MV-4-11 (cell line): ENCODE results near the gene CCDC178.

Source experiments
- DNase-seq: peaks from one replicate; lab custom pipeline; 2025; lab: John Stamatoyannopoulos, UW

Gene CCDC178

DNA sequence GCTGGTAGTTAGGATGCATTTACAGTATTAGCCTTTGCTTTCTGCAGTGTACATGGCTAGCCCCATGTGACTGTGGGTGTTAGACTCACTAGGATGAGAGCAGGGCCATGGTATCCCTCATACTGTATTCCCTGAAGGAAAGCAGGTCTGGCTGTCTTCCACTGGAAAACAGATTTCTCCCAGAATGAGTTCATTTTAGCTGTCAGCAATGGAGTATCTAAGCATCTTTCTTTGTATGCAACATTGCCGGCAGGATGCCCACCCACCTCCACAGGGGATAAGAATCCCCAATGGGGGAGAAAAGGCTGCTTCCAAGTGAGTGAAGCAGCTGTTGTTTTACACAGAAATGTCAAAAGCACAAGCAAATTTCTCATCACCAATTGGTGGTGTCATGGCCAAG is 525.0 kb downstream of the CCDC178 start:
- DNase-seq = no peak

DNA sequence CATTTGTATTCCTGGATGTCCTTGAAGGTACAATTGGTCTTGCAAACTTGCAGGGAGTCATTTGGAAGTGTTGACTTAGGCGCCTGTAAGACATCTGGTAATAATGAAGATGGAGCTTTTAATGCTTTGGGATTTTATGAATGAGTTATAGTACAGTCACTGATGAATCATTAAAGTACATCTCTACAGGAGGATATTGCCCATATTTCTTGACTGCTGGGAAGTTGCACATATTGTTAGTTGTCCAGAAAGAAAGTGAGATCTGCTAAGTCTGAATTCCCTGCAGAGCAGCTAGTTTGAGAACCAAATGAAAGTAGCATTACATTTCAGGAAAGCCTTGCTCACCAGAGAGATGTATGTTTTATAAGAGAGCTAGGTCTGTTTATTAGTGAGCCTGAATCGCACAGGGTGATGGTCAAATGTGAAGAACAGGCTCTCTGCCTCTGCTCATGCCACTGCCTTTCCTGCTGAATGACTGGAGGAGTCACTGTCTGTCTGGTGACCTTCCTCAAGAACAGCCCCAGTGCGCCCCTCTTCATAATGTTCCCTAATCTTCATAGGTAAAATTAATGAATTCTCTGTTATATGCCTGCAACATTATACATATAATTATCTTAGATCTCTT is 528.7 kb downstream of the CCDC178 start:
- no peak for DNase-seq

DNA sequence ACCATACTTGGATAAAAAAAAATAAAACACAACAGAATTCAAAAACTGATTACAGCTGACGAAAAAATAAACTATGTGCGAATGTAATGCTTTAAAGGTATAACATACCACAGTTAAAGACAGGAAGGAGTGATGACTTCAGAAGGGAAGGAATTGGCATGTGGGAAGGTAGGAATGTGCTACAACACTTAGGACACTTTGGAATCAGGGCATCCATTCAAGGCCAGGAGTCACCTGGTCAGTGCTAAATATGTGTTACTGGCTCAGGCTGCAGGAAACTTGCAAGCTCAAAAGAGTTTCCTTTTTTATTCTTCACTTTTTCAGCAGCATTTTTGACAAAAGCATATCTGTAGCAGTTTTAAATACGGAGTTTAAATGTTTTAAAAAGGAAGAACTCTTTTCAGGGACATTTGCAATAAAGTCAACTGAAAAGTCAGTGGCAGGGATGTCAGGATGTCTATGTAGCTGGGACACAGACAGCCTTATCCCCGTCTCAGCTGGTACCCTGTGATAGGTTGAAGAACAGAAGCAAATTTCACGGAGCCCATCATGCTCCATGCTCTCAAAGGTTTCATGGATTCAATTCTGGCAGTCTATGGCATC is 529.7 kb downstream of the CCDC178 start:
- DNase-seq = no peak

DNA sequence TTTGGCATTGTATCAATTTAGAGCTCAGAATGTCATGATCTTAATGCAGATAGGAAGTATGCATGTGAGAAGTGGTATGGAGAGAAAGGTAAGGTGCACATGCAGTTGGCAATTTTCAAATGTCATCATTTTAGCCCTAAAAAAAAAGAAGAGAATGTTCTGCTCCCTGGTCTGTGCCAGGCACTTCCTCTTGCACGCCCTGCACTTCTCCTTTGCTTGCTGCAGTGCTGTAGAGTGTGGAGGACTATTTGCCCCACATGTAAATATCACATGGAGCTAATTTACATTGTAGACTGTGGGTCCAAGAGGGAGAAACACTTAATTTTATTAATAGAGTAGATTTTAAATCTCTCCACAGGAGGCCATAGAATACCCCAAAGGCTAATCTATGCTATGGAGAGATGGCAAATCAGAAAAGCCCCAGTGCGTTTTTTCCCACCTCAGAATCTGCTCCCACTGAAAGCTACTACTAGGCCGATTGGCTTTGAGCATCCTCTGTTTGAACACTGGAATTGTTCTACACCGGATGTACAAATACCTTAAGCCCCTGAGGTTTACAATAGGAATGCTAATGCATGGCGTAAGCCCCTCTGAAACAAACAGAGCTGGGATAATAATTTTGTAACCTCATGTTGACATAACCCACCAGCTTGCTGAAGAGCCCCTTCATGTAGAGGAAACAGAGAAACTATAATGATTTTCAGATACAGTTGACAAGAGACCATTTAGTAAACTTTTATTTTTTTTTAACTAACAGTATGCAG is 530.5 kb downstream of the CCDC178 start:
- DNase-seq = peak; percentile 38

DNA sequence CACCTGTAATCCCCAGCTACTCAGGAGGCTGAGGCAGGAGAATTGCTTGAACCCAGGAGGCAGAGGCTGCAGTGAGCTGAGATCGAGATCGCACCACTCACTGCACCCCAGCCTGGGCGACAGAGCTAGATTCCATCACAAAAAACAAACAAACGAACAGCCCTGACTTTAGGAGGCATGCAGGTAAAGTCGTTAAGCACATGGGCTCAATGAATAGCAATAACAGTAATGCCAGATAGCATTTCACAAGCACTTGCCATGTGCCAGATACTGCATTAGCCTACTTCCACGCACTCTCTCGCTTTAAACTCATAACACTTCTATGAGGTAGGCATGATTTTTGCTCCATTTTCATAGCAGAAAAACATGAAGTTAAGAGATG is 532.1 kb downstream of the CCDC178 start:
- no peak for DNase-seq

DNA sequence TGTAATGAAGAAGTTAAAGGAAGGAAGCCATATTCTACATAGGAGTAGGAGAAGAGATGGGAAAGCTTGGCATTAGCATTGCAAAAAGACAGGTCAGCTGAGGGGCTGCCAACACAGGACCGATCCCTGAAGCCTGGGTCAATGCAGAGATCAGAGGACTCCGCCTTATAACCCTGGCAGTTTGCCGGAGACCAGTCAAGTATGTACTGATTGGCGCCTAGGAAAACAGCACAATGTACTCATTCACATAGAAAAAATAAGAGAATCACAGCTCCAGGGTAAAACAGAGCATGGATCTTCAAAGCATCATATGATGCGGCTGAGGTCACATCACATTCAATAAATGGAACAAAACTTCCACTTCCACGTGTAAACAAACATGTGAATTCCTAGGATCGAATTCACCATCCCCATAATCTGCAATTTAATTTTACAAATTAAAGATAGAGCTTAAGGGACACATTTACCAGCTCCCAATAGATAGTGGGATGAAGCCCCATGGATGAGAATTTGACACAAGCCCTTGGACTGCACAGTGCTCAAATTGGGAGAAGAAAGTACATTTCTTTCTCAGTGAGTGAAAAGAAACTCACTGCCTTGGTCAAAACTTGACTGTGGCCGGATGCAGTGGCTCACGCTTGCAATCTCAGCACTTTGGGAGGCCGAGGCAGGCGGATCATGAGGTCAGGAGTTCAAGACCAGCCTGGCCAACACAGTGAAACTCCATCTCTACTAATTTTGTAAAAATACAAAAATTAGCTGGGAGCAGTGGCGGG is 532.7 kb downstream of the CCDC178 start:
- DNase-seq = no peak

DNA sequence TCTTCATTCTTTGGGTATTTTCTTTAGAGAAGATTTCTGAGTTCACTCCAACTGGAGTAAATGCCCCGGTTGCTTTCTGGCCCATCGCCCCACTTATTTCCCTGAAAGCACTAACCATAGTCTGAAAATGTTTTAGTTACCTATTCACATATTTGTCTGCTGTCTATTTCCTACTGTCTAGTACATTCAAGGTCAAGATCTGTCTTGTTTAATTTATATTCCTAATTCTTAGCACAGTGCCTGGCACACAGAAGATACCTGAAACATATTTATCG is 533.3 kb downstream of the CCDC178 start:
- no peak for DNase-seq

DNA sequence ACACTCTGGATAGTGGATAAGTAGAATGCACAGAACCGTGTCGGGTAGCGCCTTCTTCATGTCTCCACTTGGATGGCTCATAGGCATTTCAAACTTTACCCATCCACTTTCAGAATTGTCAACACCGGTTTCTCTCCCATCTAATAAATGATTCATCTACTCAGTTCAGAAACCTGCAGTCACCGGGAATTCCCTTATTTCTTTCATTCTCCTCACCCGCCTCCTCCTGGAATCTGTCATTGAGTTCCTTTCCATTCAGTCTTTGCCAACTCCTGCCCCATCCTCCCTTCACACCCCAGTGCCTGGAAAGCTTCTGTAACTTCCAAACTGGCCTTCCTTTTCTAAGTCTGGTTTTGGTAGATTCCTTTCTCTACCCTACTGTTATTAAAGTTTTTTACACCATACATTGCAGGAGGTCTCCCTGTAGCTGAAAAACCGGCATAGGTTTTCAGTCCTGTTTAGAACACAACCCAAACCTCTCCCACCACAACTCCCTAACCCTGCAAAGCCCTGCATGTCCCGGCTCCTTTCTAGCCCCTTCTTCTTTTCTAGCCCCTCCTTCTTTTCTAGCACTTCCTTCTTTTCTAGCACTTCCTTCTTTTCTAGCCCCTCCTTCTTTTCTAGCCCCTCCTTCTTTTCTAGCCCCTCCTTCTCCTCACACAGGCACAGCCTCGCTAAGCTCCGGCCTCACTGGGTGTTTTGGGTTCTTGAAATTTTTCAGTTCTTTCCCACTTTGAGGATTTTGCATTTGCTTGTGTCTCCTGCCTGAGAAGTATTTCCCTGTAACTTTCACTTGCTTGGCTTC is 533.8 kb downstream of the CCDC178 start:
- DNase-seq = peak; percentile 22

DNA sequence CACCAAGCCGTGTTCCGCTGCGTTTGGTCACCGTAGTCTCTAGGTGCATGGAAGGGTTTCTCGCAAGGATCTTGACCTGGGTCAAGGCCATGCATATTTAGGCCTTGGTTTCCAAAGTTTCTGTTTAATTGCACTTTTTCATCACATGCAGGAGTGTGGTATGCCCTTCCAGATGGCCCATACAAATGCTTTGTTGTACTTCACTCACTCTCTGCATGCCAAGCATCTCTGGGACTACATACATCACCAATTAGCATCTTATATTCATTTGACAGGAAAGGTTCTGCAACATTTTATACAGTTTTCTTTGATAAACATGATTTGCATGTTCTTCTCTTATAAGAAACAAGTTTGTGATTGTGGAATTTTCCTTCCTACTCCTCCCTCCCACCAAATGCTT is 534.9 kb downstream of the CCDC178 start:
- DNase-seq = no peak

DNA sequence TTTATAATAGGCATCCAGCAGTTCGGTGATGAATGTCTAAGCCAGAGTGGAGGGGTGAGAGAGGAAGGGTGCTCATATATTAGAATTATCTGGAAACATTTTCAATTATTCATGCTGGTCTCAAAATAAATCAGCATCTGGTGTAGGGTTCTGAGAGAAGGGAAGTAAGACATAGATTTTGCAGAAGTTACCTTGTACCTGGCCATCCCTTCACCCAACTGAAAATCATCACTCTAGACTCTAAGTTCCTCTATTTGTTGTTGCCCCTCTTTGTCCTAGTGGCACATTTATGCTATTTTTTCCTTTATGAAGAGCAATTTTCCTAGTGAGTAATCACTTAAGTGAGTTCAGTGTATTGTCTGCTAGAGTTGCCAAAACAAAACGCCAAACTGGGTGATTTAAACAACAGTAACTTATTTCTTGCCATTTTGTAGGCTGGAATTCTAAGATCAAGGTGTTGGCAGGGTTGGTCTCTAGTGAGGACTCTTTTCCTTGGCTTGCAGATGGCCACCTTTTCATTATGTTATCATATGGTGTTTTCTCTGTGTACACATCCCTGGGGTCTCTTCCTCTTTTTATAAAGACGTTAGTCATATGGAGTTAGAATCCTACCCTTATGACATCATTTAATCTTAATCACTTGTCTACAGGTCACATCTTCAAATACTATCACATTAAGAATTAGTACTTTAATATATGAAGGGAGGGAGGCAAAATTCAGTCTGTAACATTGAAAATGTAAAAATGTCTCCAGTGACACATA is 537.8 kb downstream of the CCDC178 start:
- no peak for DNase-seq

DNA sequence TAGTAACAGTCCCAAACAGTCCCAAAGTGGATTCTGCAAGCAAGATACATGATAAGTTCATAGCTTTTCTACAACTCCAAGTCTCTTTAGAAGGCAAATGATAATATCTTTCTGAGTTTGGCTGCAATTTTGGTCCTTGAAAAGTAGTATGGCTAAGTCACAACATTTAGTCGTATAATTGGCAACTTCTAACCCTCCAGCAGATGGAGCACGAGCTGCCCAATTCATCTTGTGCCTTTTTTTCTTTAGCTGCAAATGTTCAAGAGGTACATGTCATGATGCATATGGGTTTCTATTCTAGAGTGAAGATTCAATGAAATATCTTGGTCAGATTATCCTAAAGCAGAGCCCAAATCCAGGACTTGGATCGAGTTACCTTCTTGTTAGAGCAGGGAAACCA is 540.7 kb downstream of the CCDC178 start:
- DNase-seq = no peak

DNA sequence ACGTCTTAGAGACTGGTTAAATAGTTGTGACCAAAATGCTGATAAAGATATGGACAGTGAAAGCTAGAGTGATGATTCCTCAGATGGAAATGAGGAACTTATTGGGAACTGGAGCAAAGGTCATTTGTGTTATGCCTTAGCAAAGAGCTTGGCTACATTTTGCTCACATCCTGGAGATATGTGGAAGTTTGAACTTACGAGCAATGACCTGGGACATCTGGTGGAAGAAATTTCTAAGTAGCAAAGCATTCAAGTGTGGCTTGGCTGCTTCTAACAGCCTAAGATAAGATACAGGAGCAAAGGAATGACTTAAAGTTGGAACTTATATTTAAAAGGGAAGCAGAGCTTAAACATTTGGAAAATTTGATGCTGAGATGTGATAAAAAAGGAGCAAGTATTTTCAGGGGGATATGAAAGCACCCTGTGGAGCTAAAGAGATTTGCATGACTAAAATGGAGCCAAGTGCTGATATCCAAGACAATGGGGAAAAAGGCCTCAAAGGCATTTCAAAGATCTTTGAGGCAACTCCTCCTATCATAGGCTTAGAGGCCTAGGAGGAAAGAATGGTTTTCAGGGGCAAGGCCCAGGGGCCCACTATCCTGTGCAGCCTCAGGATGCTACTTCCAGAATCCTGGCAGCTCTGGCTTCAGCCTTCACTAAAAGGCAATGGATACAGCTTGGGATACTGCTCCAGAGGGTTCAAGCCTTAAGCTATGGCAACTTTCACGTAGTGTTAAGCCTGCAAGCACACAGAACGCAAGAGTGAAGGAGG is 543.6 kb downstream of the CCDC178 start:
- no peak for DNase-seq

DNA sequence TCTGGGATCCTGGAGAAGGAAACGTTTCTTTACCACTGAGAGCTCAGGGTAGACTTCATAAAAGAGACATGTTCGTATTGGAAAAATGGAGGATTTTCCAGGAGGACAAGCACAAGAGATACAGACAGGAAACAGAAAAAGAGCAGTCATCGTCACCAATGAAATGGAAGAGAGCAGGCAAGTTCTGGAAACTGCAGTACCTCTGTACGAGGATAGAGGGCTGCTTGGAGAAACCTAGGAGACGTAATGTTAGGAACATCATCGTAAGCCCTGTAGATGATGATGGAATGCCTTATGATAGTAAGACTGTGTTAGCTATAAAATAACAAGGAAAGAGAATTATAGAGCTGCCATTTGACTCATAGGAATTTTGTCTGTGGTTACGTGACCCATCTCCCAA is 546.6 kb downstream of the CCDC178 start:
- DNase-seq = no peak

DNA sequence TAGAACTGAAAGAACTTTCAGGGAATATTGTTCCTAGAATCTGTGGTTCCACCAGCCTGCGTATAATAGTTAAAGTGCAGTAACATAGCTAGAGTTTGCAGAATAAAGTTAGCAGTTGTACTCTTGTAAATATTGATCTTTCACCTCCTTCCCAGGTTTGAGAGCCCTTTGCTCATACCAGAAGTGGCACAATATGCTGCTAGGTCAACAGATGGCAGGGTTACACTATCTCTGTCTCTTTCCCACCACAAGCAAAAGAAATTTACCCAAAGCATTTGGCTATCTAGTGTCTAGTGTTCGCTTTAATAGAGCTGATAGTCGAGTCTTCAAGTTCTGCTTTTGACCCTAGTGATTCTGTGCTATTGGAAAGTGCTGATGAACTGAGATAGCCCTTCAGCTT is 548.7 kb downstream of the CCDC178 start:
- no peak for DNase-seq

DNA sequence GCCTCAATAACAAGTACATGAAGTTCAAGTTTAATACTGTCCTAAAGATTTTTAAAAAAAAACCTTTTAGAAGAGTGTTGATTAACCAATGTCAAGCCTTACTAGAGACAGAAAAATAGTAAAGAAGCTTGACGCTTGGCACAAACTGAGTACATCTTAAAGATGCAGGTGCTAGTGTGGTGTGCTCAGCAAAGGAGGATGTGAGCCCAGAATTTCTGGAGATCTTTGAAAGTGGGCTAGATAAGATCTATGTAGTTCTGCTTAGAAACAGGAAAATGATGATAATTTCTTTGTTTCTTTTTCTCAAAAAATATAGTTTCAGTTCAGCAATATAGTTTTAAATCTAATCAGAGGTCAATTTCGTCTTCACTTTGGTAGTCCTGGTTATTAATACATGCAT is 549.4 kb downstream of the CCDC178 start:
- no peak for DNase-seq

DNA sequence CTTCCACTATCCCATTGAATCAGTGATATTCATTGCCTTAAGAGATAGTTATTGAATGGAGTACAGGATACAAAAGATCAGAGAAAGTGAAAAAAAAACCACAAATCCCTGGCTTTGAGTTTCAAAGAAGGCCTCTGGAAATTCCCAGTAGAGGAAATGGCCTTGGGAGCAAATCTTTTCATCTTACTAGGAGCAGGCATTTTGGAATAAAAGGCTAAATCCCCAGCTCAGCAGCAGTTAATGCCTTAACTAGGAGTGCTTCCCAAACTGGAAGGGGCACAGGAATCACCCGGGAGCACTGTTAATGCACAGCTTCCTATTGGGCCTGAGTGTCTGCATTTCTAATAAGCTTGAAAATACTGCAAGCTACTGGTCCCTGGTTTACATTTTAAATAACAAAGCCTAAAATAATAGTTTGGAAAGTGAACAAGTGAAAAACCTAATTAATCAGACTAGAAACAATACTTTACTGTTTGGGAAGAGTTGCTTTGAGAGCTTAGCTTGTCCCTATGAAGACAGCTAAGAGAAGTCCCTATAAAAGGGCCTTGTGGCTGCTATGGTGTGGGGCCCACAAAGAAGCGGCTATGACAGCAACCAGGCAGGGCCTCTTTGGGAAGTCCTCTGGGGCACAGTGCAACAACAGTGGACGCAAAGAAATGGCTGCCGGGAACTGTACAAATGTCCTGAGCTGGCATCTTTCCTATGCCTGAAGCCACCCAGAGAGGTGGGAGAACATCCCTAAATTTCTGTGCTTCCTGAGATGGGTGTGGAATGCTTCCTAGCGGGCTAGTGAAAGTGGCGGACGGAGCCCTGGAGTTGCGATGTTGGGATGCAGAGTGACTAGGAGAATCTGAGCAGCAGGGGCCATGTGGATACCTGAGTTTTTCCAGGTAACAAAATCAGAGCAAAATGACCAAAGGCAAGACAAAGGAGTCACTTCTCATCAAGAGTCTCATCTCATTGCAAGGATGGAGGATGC is 550.6 kb downstream of the CCDC178 start:
- DNase-seq = no peak

DNA sequence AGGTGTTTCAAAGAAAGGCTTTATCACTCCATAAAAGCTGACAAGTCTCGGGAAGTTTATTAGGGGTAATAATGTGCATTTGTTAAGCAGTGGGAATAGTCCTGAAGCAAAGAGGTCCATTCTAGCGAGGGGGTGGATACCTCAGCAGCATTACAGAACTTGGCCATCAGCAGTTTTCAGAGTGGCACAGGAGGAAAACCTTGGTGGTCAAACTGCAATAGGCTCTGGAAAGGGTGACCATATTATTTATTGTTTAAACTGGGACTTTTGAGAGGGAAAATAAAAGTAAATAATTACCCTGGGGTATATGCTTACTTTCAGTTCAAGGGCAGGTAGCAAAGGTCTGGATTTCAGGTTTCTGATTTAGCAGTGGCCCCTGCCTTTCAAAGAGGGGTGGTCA is 552.2 kb downstream of the CCDC178 start:
- no peak for DNase-seq
